ENCODE data around the gene CARD14. TPM values are rescaled to one million over a fixed set of nuclear protein-coding genes. Genes with fewer than 3 reads are reported as not detected.
"Not testable (repeated sequence)": the region's sequence is repeated elsewhere in the genome, so short reads cannot be mapped to it uniquely, and the experiment has no call there.

Gene CARD14
- total and polyA plus RNA-seq, 9 donors, result 0.10 to 2.3 (median 0.18) TPM; not detected in 3

- intact Hi-C loops (cut with DNase I), result no loop called here
- Histone ChIP-seq H3K27me3 (no peaks in the 10 kb centered on the region), H3K36me3 (no peaks in the 10 kb centered on the region), H3K27ac (no peak overlapping the region), H3K4me3 (no peak overlapping the region), H3K4me1 (ENCODE audit: insufficient read depth) (peaks cover 3% of the 10 kb centered on the region), H3K9me3 (no peaks in the 10 kb centered on the region)
- TF ChIP-seq POLR2A (IDR thresholded peaks at IDR 0.05), result no peak
- TF ChIP-seq CTCF (IDR thresholded peaks at IDR 0.05), result no peak
- no peak for TF ChIP-seq EP300 (IDR thresholded peaks at IDR 0.05)
- DNase-seq, result no peak
- WGBS, 3 donors, result 75 to 82% (median 81%) methylated on average over 14 of the region's 14 CpGs
Measured at GRCh38 chr17:80257716-80258213, 87.9 kb downstream of the CARD14 start.

- 90 to 93% (median 92%) methylated on average over 2 of the region's 2 CpGs for WGBS, 3 donors
- intact Hi-C loops (cut with DNase I); H3K4me1 ChIP-seq (ENCODE audit: insufficient read depth); H3K9me3 ChIP-seq; H3K27ac ChIP-seq; H3K36me3 ChIP-seq; DNase-seq; H3K27me3 ChIP-seq; H3K4me3 ChIP-seq: not testable (repeated sequence)
Measured at GRCh38 chr17:80258296-80258695, 88.5 kb downstream of the CARD14 start.

Small RNA genes within 50 kb of the gene (small RNA-seq; reads per million reads assigned to genes)
- gene AC087741.2, result not detected

Other genes starting within 250 kb of the CARD14 start
- gene TBC1D16, start 134.2 kb upstream of the CARD14 start, total RNA-seq, result 10 to 100 TPM in 6 of 7 donors, 1 to 10 TPM in 1; 9.3 to 40.5 (median 29.3) TPM
- gene TBC1D16, start 134.2 kb upstream of the CARD14 start, polyA plus RNA-seq, result 10 to 100 TPM in 1 of 2 donors, 1 to 10 TPM in 1; 9.9 to 11.9 TPM
- 10 to 100 TPM in 1 of 7 donors, 1 to 10 TPM in 6; 3.7 to 27.8 (median 6.0) TPM for gene CCDC40, start 133.4 kb upstream of the CARD14 start, total RNA-seq
- 1 to 10 TPM; 1.5 to 6.3 TPM for gene CCDC40, start 133.4 kb upstream of the CARD14 start, polyA plus RNA-seq
- gene GAA, start 68.4 kb upstream of the CARD14 start, total RNA-seq, result 10 to 100 TPM; 17.2 to 77.3 (median 25.6) TPM
- 10 to 100 TPM in 1 of 2 donors, 1 to 10 TPM in 1; 2.4 to 25.7 TPM for gene GAA, start 68.4 kb upstream of the CARD14 start, polyA plus RNA-seq
- gene EIF4A3, start 22.9 kb upstream of the CARD14 start, total RNA-seq, result 100 to 1,000 TPM in 2 of 7 donors, 10 to 100 TPM in 5; 81.6 to 114 (median 93.6) TPM
- 10 to 100 TPM; 71.2 to 87.8 TPM for gene EIF4A3, start 22.9 kb upstream of the CARD14 start, polyA plus RNA-seq
- gene SGSH, start 50.3 kb downstream of the CARD14 start, total RNA-seq, result 10 to 100 TPM; 10.8 to 39.9 (median 30.6) TPM
- gene SGSH, start 50.3 kb downstream of the CARD14 start, polyA plus RNA-seq, result 10 to 100 TPM; 13.0 to 23.3 TPM
- 10 to 100 TPM; 18.4 to 30.3 (median 24.2) TPM for gene SLC26A11, start 50.4 kb downstream of the CARD14 start, total RNA-seq
- gene SLC26A11, start 50.4 kb downstream of the CARD14 start, polyA plus RNA-seq, result 10 to 100 TPM in 1 of 2 donors, 1 to 10 TPM in 1; 8.4 to 20.0 TPM
- gene RNF213, start 90.8 kb downstream of the CARD14 start, total RNA-seq, result 10 to 100 TPM; 37.3 to 89.1 (median 50.8) TPM
- 10 to 100 TPM; 21.5 to 78.1 TPM for gene RNF213, start 90.8 kb downstream of the CARD14 start, polyA plus RNA-seq
- 10 to 100 TPM; 16.3 to 24.1 (median 21.3) TPM for gene ENDOV, start 245.1 kb downstream of the CARD14 start, total RNA-seq
- gene ENDOV, start 245.1 kb downstream of the CARD14 start, polyA plus RNA-seq, result 10 to 100 TPM in 1 of 2 donors, 1 to 10 TPM in 1; 8.9 to 18.0 TPM